ENCODE results near the gene GFRA4. TPM values are rescaled to one million over a fixed set of nuclear protein-coding genes. Genes with fewer than 3 reads are reported as not detected.

GFRA4 gene
- total and polyA plus RNA-seq, 2 donors (not counting 3 experiments of a cell fraction or from before 2014, with no cell fraction given), result not detected

- Histone ChIP-seq H3K4me2 (ENCODE audit: insufficient read depth, low read length) (no peak overlapping the region), H3K9ac (replicated peaks; ENCODE audit: extremely low read depth, insufficient read depth, low read length) (no peak overlapping the region), H3K79me2 (ENCODE audit: control insufficient read depth, insufficient read depth, low read length) (no peaks in the 10 kb centered on the region), H3K4me3 (replicated peaks in 1 of 3; ENCODE audit: insufficient read depth in 1 of 3, low read depth in 1 of 3, low read length in 3 of 3) (no peak overlapping the region), H4K20me1 (replicated peaks; ENCODE audit: control insufficient read depth, extremely low read depth, insufficient read depth, low read length) (no peaks in the 10 kb centered on the region), H3K4me1 (ENCODE audit: control insufficient read depth, extremely low read depth, insufficient read depth, low read length) (no peaks in the 10 kb centered on the region), H3K36me3 (ENCODE audit: control insufficient read depth in 2 of 2, extremely low read depth in 1 of 2, insufficient read depth in 2 of 2, low read length in 2 of 2) (no peaks in the 10 kb centered on the region), H3K9me1 (replicated peaks; ENCODE audit: control insufficient read depth, extremely low read depth, insufficient read depth, low read length) (no peaks in the 10 kb centered on the region), H2AFZ (ENCODE audit: low read depth, low read length) (no peak overlapping the region), H3K27me3 (ENCODE audit: control insufficient read depth in 2 of 2, insufficient read depth in 2 of 2, low read length in 2 of 2) (no peaks in the 10 kb centered on the region), H3K27ac (ENCODE audit: insufficient read depth, low read depth, low read length) (no peak overlapping the region), H3K9me3 (replicated peaks; ENCODE audit: control insufficient read depth, insufficient read depth, low read length) (no peaks in the 10 kb centered on the region)
- ChIA-PET CTCF (interaction anchor here (4.5 to 12.6 kb wide), 3 partner anchors 16 to 17 kb away, joined by 23 to 112 read pairs (median 39); no protein-coding TSS in a partner anchor), POLR2A (no interaction called here)
- dilution Hi-C loops (cut with MboI; ENCODE audit: extremely low pct_ligation_motif_present, low sequenced_read_pairs) (no loop called here), intact Hi-C loops (cut with micrococcal nuclease) (no loop called here)
- FAIRE-seq (no peak), DNase-seq (ENCODE audit: low read depth, low spot score) (no peak)
- BruUV-seq (replicated peaks), result no TSS peak
- TF ChIP-seq JUN (IDR thresholded peaks at IDR 0.05; ENCODE audit: borderline replicate concordance, insufficient read depth, insufficient read length, low read depth) (no peak), POLR2AphosphoS5 (IDR thresholded peaks at IDR 0.05; ENCODE audit: insufficient read depth, low read depth, low read length) (no peak), FOS (IDR thresholded peaks at IDR 0.05; ENCODE audit: borderline replicate concordance, insufficient read depth, low read length) (no peak), EZH2 (IDR thresholded peaks at IDR 0.05; ENCODE audit: borderline replicate concordance, low read depth, low read length, severe bottlenecking) (no peak), CTCF (IDR thresholded peaks at IDR 0.05; ENCODE audit: extremely low read depth in 1 of 2, insufficient read depth in 1 of 2, low read depth in 1 of 2, low read length in 2 of 2) (no peak), MAX (IDR thresholded peaks at IDR 0.05; ENCODE audit: insufficient read depth, insufficient read length) (no peak)
These were observed 29.6 kb upstream of the GFRA4 start for GRCh38 chr20:3692706-3693294.

Data from endothelial cell of umbilical vein (primary cell).